Upper lobe of right lung (tissue), 1 donor: ENCODE data around the gene SEPHS2. TPM values are rescaled to one million over a fixed set of nuclear protein-coding genes. Genes with fewer than 3 reads are reported as not detected.
"Not testable (repeated sequence)": the region's sequence is repeated elsewhere in the genome, so short reads cannot be mapped to it uniquely, and the experiment has no call there.

Experiments used
- ATAC-seq: fragments of 200-7000 bp; cut with Tn5 transposase; one replicate; pipeline ENCODE4 v1.9.1; 2020; ENCODE audit warnings: mild to moderate bottlenecking, moderate library complexity
- DNase-seq: peaks from one replicate; pipeline ENCODE4 v3.0.0-alpha.2; 2020
- H3K27ac ChIP-seq: fragments of 200-600 bp; one replicate; pipeline ENCODE4 v1.8.0; 2022
- H3K27me3 ChIP-seq: fragments of 200-600 bp; one replicate; pipeline ENCODE4 v1.8.0; 2022; ENCODE audit warnings: mild to moderate bottlenecking
- H3K36me3 ChIP-seq: fragments of 200-600 bp; one replicate; pipeline ENCODE4 v1.8.0; 2022
- H3K4me1 ChIP-seq: fragments of 200-600 bp; one replicate; pipeline ENCODE4 v1.8.0; 2022
- H3K4me3 ChIP-seq: fragments of 200-600 bp; one replicate; pipeline ENCODE4 v1.8.0; 2022; ENCODE audit warnings: mild to moderate bottlenecking
- H3K9me3 ChIP-seq: fragments of 200-600 bp; one replicate; pipeline ENCODE4 v1.8.0; 2022
- intact Hi-C: fragments of 100-400 bp; cut with DNase I; formaldehyde crosslinking; loops from one replicate; pipeline ENCODE4 v1.11.0; 2022
- total RNA-seq: library from RNA; stranded (reverse); fragmentation: NEBNext Ultra II Directional; extraction: Animal tissue kit (Norgen Biotek cat#: 25700); gene quantifications from one replicate; pipeline ENCODE4 v1.2.1, GENCODE V29; 2021
- TF ChIP-seq, protein P1 (sequence below): fragments of 200-600 bp; IDR thresholded peaks from one replicate; pipeline ENCODE4 v1.8.0; 2022; ENCODE audit warnings: antibody characterized with exemption
- donor health status: DM: no; HTN: yes; CAD: no; lungs with severe emphysema.

The SEPHS2 gene
- total RNA-seq, 1 donor from 2014 or later: 54.9 TPM

DNA sequence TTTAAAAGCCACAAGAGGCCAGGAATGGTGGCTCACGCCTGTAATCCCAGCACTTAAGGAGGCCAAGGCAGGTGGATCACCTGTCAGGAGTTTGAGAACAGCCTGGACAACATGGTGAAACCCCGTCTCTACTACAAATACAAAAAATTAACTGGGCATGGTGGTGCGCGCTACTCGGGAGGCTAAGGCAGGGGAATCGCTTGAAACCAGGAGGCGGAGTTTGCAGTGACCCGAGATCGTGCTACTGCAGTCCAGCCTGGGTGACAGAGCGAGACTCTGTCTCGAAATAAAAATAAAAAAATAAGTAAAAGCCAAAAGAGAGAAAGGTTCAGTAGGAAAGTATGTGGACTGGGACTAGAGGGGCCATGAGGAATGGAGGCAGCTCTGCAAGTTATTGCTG, 13.8 kb upstream of the SEPHS2 start:
- H3K27me3 ChIP-seq: no peaks in the 10 kb centered on the region
- DNase-seq: no peak
- intact Hi-C loops: no loop called here
- peak overlapping the region; percentile 66 for H3K27ac ChIP-seq
- H3K36me3 ChIP-seq: no peaks in the 10 kb centered on the region
- TF ChIP-seq, protein P1, sequence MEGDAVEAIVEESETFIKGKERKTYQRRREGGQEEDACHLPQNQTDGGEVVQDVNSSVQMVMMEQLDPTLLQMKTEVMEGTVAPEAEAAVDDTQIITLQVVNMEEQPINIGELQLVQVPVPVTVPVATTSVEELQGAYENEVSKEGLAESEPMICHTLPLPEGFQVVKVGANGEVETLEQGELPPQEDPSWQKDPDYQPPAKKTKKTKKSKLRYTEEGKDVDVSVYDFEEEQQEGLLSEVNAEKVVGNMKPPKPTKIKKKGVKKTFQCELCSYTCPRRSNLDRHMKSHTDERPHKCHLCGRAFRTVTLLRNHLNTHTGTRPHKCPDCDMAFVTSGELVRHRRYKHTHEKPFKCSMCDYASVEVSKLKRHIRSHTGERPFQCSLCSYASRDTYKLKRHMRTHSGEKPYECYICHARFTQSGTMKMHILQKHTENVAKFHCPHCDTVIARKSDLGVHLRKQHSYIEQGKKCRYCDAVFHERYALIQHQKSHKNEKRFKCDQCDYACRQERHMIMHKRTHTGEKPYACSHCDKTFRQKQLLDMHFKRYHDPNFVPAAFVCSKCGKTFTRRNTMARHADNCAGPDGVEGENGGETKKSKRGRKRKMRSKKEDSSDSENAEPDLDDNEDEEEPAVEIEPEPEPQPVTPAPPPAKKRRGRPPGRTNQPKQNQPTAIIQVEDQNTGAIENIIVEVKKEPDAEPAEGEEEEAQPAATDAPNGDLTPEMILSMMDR: no peak
- no peaks in the 10 kb centered on the region for H3K9me3 ChIP-seq
- no peak overlapping the region for H3K4me3 ChIP-seq
- no peak for ATAC-seq
- peaks cover 5% of the 10 kb centered on the region for H3K4me1 ChIP-seq

DNA sequence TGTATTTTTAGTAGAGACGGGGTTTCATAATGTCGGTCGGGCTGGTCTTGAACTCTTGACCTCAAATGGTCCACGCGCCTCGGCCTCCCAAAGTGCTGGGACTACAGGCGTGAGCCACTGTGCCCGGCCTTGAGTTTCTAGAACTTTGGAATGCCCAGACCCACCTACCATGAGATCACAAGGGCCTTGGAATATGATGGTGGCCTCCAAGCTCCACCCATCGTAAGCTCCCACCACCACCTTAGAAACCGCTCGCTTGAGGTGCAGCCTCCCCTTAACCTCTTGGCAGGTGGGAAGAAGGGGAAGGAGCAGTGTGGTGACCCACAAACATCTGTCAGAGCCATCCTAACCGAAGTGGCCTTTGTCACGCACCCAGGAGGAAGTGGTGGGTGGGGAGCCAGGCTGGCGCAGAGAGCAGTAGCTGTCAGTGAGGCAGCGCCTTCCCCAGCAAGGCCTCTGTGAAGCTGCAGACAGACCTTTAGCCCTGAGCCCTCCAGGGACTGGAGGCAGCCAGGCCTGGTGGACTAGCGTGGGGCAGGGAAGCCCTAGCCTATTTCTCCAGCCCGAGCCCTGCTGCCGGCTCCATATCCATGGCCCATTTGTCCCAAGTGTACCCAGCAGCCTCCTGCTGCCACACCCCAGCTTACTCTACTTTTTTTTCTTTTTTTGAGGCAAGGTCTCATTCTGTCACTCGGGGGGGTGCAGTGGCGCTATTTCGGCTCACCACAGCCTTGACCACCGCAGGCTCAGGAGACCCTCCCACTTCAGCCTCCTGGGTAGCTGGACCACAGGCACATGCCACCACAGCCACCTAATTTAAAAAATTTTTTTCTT, 13.1 kb upstream of the SEPHS2 start:
- peak overlapping the region; percentile 66 for H3K27ac ChIP-seq
- H3K9me3 ChIP-seq: no peaks in the 10 kb centered on the region
- no peaks in the 10 kb centered on the region for H3K27me3 ChIP-seq
- peak; percentile 84 for DNase-seq
- intact Hi-C loops: no loop called here
- TF ChIP-seq, protein P1: no peak
- ATAC-seq: peak; percentile 96
- H3K36me3 ChIP-seq: no peaks in the 10 kb centered on the region
- H3K4me1 ChIP-seq: peaks cover 5% of the 10 kb centered on the region
- H3K4me3 ChIP-seq: no peak overlapping the region

DNA sequence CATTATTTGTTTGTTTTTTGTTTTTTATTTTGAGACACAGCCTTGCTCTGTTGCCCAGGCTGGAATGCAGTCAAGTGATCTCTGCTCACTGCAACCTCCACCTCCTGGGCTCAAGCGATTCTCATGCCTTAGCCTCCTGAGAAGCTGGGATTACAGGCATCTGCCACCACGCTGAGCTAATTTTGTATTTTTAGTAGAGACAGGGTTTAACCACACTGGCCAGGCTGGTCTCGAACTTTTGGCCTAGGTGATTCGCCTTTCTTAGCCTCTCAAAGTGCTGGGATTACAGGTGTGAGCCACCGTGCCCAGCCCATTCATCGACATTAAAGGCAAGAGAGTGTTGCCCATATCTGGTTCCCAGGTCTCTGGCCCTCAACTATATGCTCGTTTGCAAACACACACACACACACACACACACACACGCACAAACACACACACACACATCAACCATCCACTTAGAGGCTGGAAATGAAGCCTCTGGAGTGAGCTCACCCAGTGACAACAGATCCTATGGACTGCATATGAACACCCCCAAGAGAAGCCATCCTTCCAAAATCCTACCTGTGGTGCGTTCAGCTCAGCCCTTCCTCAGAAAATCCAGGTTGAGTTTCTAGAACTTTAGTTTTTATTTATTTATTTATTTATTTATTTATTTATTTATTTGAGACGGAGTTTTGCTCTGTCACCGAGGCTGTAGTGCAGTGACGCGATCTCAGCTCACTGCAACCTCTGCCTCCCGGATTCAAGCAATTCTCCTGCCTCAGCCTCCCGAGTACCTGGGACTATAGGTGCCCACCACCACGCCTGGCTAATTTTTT, 12.3 kb upstream of the SEPHS2 start:
- H3K4me3 ChIP-seq: no peak overlapping the region
- intact Hi-C loops: no loop called here
- H3K27me3 ChIP-seq: no peaks in the 10 kb centered on the region
- ATAC-seq (no peak), DNase-seq (no peak)
- H3K36me3 ChIP-seq: no peaks in the 10 kb centered on the region
- no peak overlapping the region for H3K27ac ChIP-seq
- H3K9me3 ChIP-seq: no peaks in the 10 kb centered on the region
- peaks cover 5% of the 10 kb centered on the region for H3K4me1 ChIP-seq
- TF ChIP-seq, protein P1: no peak

DNA sequence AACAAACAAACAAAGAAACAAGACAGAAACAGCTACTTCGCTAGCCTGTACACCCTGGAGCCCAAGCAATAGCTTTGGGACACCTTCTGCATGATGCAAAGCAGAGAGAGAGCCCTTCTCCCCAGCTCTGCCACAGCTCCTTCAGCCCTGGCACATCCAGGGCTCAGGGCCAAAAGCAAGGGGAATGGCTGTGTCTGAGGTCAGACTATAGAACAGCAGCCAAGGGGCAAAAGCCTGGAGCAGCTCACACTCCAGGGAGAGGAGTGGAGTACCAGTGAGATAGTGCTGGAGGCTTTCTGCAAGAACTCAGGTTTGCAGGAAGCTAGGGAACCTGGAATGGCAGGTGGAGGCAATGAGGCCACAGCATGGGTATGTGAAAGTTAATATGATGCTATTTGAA, 11.6 kb upstream of the SEPHS2 start:
- no peak for DNase-seq
- intact Hi-C loops: no loop called here
- H3K27me3 ChIP-seq: no peaks in the 10 kb centered on the region
- H3K4me3 ChIP-seq: no peak overlapping the region
- H3K36me3 ChIP-seq: no peaks in the 10 kb centered on the region
- H3K4me1 ChIP-seq: peaks cover 5% of the 10 kb centered on the region
- H3K9me3 ChIP-seq: no peaks in the 10 kb centered on the region
- TF ChIP-seq, protein P1: no peak
- no peak for ATAC-seq
- no peak overlapping the region for H3K27ac ChIP-seq

DNA sequence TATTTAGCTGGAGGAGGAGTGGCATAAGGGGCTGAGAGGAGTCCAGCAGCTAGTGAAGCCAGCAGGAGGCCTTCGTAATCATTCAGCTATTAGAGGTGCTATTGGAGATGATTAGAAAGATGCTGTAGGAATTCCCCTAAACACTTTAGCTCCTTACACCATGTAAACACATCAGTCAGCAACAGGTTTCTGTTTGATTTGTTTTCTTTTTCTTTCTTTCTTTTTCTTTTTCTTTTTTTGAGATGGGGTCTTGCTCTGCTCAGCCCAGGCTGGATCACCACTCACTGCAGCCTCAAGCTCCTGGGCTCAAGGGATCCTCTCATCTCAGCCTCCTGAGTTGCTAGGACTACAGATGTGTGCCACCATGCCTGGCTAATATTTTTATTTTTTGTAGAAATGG, 10.6 kb upstream of the SEPHS2 start:
- ATAC-seq: no peak
- TF ChIP-seq, protein P1: no peak
- no peaks in the 10 kb centered on the region for H3K27me3 ChIP-seq
- DNase-seq: no peak
- intact Hi-C loops: no loop called here
- H3K4me1 ChIP-seq: peaks cover 5% of the 10 kb centered on the region
- H3K27ac ChIP-seq: no peak overlapping the region
- H3K9me3 ChIP-seq: no peaks in the 10 kb centered on the region
- no peak overlapping the region for H3K4me3 ChIP-seq
- H3K36me3 ChIP-seq: no peaks in the 10 kb centered on the region

DNA sequence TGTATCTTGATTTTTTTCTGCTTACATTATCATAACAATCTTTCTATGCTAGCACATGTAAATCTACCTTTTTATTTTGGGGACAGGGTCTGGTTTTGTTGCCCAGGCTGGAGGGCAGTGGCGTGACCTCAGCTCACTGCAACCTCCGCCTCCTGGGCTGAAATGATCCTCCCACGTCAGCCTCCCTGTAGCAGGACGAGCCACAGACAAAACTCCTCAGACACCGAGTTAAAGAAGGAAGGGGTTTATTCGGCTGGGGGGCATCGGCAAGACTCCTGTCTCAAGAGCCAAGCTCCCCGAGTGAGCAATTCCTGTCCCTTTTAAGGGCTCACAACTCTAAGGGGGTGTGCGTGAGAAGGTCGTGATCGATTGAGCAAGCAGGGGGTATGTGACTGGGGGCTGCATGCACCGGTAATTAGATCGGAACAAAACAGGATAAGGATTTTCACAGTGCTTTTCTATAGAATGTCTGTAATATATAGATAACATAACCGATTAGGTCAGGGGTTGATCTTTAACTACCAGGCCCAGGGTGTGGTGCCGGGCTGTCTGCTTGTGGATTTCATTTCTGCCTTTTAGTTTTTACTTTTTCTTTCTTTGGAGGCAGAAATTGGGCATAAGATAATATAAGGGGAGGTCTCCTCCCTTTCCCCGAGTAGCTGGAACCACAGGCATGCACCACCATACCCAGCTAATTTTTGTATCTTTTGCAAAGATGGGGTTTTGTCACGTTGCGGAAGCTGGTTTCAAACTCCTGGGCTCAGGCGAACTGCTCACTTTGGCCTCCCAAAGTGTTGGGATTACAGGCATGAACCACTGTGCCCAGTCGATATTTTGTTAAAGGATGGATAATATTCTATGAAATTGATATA, 7.3 kb upstream of the SEPHS2 start:
- H3K9me3 ChIP-seq, H3K36me3 ChIP-seq, H3K4me1 ChIP-seq, H3K4me3 ChIP-seq, intact Hi-C loops, DNase-seq, H3K27me3 ChIP-seq, ATAC-seq, H3K27ac ChIP-seq: not testable (repeated sequence)
